NCI-H446 treated with DMSO at 0.1 percent for 48 hours (cell line): Measurements from ENCODE around the gene STK17A.

Experiments
- DNase-seq: peaks from one replicate; lab custom pipeline; 2025; lab: John Stamatoyannopoulos, UW

Gene STK17A

GRCh38 chr7:43636093-43636492 is 53.2 kb downstream of the STK17A start:
- no peak for DNase-seq

GRCh38 chr7:43637114-43637806 is 54.4 kb downstream of the STK17A start:
- no peak for DNase-seq

GRCh38 chr7:43639858-43640491 is 57.1 kb downstream of the STK17A start:
- DNase-seq = peak; percentile 77

- DNase-seq = no peak
These were observed 57.8 kb downstream of the STK17A start for GRCh38 chr7:43640679-43641078.

- DNase-seq = peak; percentile 38
These were observed 60.2 kb downstream of the STK17A start for GRCh38 chr7:43642897-43643630.

- no peak for DNase-seq
These were observed 60.9 kb downstream of the STK17A start for GRCh38 chr7:43643846-43644245.

- DNase-seq = no peak
These were observed 62.9 kb downstream of the STK17A start for GRCh38 chr7:43645699-43646226.

GRCh38 chr7:43646603-43647338 is 63.9 kb downstream of the STK17A start:
- no peak for DNase-seq

GRCh38 chr7:43647339-43647672 is 64.4 kb downstream of the STK17A start:
- no peak for DNase-seq

GRCh38 chr7:43647673-43648472 is 65.0 kb downstream of the STK17A start:
- DNase-seq = peak; percentile 99

GRCh38 chr7:43648473-43649406 is 65.8 kb downstream of the STK17A start:
- DNase-seq = no peak

GRCh38 chr7:43649755-43650274 is 66.9 kb downstream of the STK17A start:
- DNase-seq = no peak

GRCh38 chr7:43650457-43651052 is 67.6 kb downstream of the STK17A start:
- no peak for DNase-seq

GRCh38 chr7:43652364-43652763 is 69.5 kb downstream of the STK17A start:
- no peak for DNase-seq

- no peak for DNase-seq
These were observed 70.6 kb downstream of the STK17A start for GRCh38 chr7:43653466-43653865.

GRCh38 chr7:43653891-43654504 is 71.1 kb downstream of the STK17A start:
- DNase-seq = no peak

GRCh38 chr7:43655584-43655983 is 72.7 kb downstream of the STK17A start:
- DNase-seq = peak; percentile 33

GRCh38 chr7:43656997-43657396 is 74.1 kb downstream of the STK17A start:
- no peak for DNase-seq
